ENCODE data around the gene MOB2. TPM values are rescaled to one million over a fixed set of nuclear protein-coding genes. Genes with fewer than 3 reads are reported as not detected.

Gene MOB2
- total and polyA plus RNA-seq, 2 of the 13 experiments (the other 11 are each of a cell fraction or from before 2014, with no cell fraction given): 21.8 to 27.7 TPM

- ATAC-seq: no peak
- no peak overlapping the region for H3K9ac ChIP-seq (ENCODE audit: insufficient read depth, low read depth, low read length)
Measured at GRCh38 chr11:1494650-1495049, 8.1 kb upstream of the MOB2 start.

More at GRCh38 chr11:1494650-1495049, 8.1 kb upstream of the MOB2 start:
- FAIRE-seq (no peak), DNase-seq (ENCODE audit: low spot score) (no peak)
- Histone ChIP-seq H3K9me3 (ENCODE audit: low read length) (no peaks in the 10 kb centered on the region), H3K79me2 (ENCODE audit: insufficient read depth, low read length) (peaks cover 12% of the 10 kb centered on the region), H3K4me2 (ENCODE audit: low read depth, low read length) (no peak overlapping the region), H3K36me3 (replicated peaks in 1 of 2; ENCODE audit: control insufficient read depth in 1 of 2, insufficient read depth in 2 of 2, low read length in 2 of 2) (no peaks in the 10 kb centered on the region; a peak in 1 of 5 replicates), H2AFZ (ENCODE audit: low read length) (no peak overlapping the region), H3K27ac (ENCODE audit: extremely low read length, insufficient read depth, low read length) (no peak overlapping the region), H4K20me1 (ENCODE audit: insufficient read depth, low read length) (peaks cover 14% of the 10 kb centered on the region), H3K4me1 (ENCODE audit: insufficient read depth, low read length) (no peaks in the 10 kb centered on the region), H3K4me3 (replicated peaks in 1 of 3; ENCODE audit: insufficient read depth in 1 of 3, low read depth in 2 of 3, low read length in 3 of 3) (no peak overlapping the region), H3K27me3 (ENCODE audit: control insufficient read depth in 1 of 2, insufficient read depth in 2 of 2, low read length in 2 of 2) (no peaks in the 10 kb centered on the region)
- POLR2A ChIA-PET: no interaction called here
- no peak for TF ChIP-seq TBL1XR1 (IDR thresholded peaks at IDR 0.05; ENCODE audit: borderline replicate concordance, low read length, partially characterized antibody)
- TF ChIP-seq USF2 (IDR thresholded peaks at IDR 0.05; ENCODE audit: low read depth, low read length): no peak
- TF ChIP-seq USF2 (CRISPR knock-in tag; IDR thresholded peaks at IDR 0.05; ENCODE audit: borderline replicate concordance): no peak
- no peak for TF ChIP-seq ZBTB49 (CRISPR knock-in tag; IDR thresholded peaks at IDR 0.05; ENCODE audit: borderline replicate concordance)
- TF ChIP-seq, protein P1, sequence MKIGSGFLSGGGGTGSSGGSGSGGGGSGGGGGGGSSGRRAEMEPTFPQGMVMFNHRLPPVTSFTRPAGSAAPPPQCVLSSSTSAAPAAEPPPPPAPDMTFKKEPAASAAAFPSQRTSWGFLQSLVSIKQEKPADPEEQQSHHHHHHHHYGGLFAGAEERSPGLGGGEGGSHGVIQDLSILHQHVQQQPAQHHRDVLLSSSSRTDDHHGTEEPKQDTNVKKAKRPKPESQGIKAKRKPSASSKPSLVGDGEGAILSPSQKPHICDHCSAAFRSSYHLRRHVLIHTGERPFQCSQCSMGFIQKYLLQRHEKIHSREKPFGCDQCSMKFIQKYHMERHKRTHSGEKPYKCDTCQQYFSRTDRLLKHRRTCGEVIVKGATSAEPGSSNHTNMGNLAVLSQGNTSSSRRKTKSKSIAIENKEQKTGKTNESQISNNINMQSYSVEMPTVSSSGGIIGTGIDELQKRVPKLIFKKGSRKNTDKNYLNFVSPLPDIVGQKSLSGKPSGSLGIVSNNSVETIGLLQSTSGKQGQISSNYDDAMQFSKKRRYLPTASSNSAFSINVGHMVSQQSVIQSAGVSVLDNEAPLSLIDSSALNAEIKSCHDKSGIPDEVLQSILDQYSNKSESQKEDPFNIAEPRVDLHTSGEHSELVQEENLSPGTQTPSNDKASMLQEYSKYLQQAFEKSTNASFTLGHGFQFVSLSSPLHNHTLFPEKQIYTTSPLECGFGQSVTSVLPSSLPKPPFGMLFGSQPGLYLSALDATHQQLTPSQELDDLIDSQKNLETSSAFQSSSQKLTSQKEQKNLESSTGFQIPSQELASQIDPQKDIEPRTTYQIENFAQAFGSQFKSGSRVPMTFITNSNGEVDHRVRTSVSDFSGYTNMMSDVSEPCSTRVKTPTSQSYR (CRISPR knock-in tag; IDR thresholded peaks at IDR 0.05; ENCODE audit: borderline replicate concordance): no peak
- TF ChIP-seq ZNF350 (CRISPR knock-in tag; IDR thresholded peaks at IDR 0.05; ENCODE audit: borderline replicate concordance, low read depth): no peak
- no peak for TF ChIP-seq GZF1 (CRISPR knock-in tag; IDR thresholded peaks at IDR 0.05)
- TF ChIP-seq MEIS1 (CRISPR knock-in tag; IDR thresholded peaks at IDR 0.05; ENCODE audit: borderline replicate concordance): no peak
- TF ChIP-seq RORA (CRISPR knock-in tag; IDR thresholded peaks at IDR 0.05): no peak
- no peak for TF ChIP-seq U2AF2 (IDR thresholded peaks at IDR 0.05; ENCODE audit: low read depth, low read length)
- TF ChIP-seq POLR2G (IDR thresholded peaks at IDR 0.05; ENCODE audit: low read depth, low read length): no peak
- no peak for TF ChIP-seq NFKBIZ (CRISPR knock-in tag; IDR thresholded peaks at IDR 0.05)
- no peak for TF ChIP-seq NONO (IDR thresholded peaks at IDR 0.05)
- no peak for TF ChIP-seq NONO (CRISPR knock-in tag; conservative IDR thresholded peaks at IDR 0.05)
- TF ChIP-seq NKX3-1 (CRISPR knock-in tag; IDR thresholded peaks at IDR 0.05): no peak
- intact Hi-C loops (cut with micrococcal nuclease; ENCODE audit: unreplicated experiment): no loop called here
- in situ Hi-C loops (cut with HindIII; ENCODE audit: extremely low pct_ligation_motif_present, low pct_unique_long_range_greater_than_20kb): no loop called here
- BruUV-seq (replicated peaks): no TSS peak
- CTCF ChIA-PET (ENCODE audit: low intra/inter-chr PET ratio, low total read pairs): no interaction called here
- WGBS (ENCODE audit: low lambda C conversion rate): 81% methylated on average over 3 of the region's 3 CpGs
